HL-60 (cell line): Measurements from ENCODE around the gene SLC16A4.

ENCODE experiments used
- GABPA ChIP-seq: IDR thresholded peaks from 2 replicates; pipeline ENCODE4 v1.6.1; 2012; ENCODE audit warnings: low read depth
- POLR2AphosphoS5 ChIP-seq: IDR thresholded peaks from 2 replicates; pipeline ENCODE4 v1.6.1; 2012; ENCODE audit warnings: low read depth
- SPI1 ChIP-seq: IDR thresholded peaks from 2 replicates; pipeline ENCODE4 v1.6.1; 2012; ENCODE audit warnings: low read depth, mild to moderate bottlenecking, borderline replicate concordance
- TF ChIP-seq, protein P1 (sequence below): IDR thresholded peaks from one replicate; pipeline ENCODE4 v1.5.1; 2011; ENCODE audit warnings: low read length, control low read depth, inconsistent platforms; ENCODE audit not compliant: insufficient read depth
- TF ChIP-seq, protein P2 (sequence below): IDR thresholded peaks from 2 replicates; pipeline ENCODE4 v1.6.1; 2012; ENCODE audit warnings: low read depth; ENCODE audit not compliant: insufficient replicate concordance

DNA sequence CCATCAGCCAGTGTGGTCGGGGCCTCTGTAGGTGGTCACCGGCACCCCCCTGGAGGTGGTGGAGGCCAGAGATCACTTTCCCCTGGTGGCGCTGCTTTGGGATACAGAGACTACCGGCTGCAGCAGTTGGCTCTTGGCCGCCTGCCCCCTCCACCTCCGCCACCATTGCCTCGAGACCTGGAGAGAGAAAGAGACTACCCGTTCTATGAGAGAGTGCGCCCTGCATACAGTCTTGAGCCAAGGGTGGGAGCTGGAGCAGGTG lies 50.7 kb downstream of the SLC16A4 start:
- no peak for TF ChIP-seq GABPA
- no peak for TF ChIP-seq POLR2AphosphoS5
- TF ChIP-seq, protein P1, sequence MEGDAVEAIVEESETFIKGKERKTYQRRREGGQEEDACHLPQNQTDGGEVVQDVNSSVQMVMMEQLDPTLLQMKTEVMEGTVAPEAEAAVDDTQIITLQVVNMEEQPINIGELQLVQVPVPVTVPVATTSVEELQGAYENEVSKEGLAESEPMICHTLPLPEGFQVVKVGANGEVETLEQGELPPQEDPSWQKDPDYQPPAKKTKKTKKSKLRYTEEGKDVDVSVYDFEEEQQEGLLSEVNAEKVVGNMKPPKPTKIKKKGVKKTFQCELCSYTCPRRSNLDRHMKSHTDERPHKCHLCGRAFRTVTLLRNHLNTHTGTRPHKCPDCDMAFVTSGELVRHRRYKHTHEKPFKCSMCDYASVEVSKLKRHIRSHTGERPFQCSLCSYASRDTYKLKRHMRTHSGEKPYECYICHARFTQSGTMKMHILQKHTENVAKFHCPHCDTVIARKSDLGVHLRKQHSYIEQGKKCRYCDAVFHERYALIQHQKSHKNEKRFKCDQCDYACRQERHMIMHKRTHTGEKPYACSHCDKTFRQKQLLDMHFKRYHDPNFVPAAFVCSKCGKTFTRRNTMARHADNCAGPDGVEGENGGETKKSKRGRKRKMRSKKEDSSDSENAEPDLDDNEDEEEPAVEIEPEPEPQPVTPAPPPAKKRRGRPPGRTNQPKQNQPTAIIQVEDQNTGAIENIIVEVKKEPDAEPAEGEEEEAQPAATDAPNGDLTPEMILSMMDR = no peak
- TF ChIP-seq, protein P2, sequence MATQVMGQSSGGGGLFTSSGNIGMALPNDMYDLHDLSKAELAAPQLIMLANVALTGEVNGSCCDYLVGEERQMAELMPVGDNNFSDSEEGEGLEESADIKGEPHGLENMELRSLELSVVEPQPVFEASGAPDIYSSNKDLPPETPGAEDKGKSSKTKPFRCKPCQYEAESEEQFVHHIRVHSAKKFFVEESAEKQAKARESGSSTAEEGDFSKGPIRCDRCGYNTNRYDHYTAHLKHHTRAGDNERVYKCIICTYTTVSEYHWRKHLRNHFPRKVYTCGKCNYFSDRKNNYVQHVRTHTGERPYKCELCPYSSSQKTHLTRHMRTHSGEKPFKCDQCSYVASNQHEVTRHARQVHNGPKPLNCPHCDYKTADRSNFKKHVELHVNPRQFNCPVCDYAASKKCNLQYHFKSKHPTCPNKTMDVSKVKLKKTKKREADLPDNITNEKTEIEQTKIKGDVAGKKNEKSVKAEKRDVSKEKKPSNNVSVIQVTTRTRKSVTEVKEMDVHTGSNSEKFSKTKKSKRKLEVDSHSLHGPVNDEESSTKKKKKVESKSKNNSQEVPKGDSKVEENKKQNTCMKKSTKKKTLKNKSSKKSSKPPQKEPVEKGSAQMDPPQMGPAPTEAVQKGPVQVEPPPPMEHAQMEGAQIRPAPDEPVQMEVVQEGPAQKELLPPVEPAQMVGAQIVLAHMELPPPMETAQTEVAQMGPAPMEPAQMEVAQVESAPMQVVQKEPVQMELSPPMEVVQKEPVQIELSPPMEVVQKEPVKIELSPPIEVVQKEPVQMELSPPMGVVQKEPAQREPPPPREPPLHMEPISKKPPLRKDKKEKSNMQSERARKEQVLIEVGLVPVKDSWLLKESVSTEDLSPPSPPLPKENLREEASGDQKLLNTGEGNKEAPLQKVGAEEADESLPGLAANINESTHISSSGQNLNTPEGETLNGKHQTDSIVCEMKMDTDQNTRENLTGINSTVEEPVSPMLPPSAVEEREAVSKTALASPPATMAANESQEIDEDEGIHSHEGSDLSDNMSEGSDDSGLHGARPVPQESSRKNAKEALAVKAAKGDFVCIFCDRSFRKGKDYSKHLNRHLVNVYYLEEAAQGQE = no peak
- no peak for TF ChIP-seq SPI1
